A549 (cell line): ENCODE data around the gene GUCA2B.

Source experiments
- CEBPB ChIP-seq, 2 experiments: fragments of >200 bp in 1 of 2; sonication (Bioruptor Twin) in 1 of 2; formaldehyde crosslinking in 1 of 2; IDR thresholded peaks; 2 replicates each; pipeline ENCODE4 v1.6.1; 2012 to 2016
- CTCF ChIP-seq: fragments of >200 bp; sonication (Bioruptor Twin); formaldehyde crosslinking; IDR thresholded peaks from 3 replicates; pipeline ENCODE4 v1.5.1; 2016
- EP300 ChIP-seq, 2 experiments: fragments of >200 bp; sonication (Bioruptor Twin); formaldehyde crosslinking; IDR thresholded peaks; 2 replicates in 1 of 2; 3 replicates in 1 of 2; pipeline ENCODE4 v1.6.1; 2016 to 2017
- HOXB13 ChIP-seq: fragments of 250-450 bp; sonication (Bioruptor Pico); IDR thresholded peaks from 2 replicates; pipeline ENCODE4 v1.5.0; 2020; ENCODE audit warnings: low read depth, mild to moderate bottlenecking, moderate library complexity
- KDM1A ChIP-seq: fragments of 200-600 bp; sonication (generic); IDR thresholded peaks from 2 replicates; pipeline ENCODE4 v1.6.1; 2016; ENCODE audit warnings: low read depth, mild to moderate bottlenecking
- KDM5A ChIP-seq: fragments of 200-600 bp; sonication (generic); IDR thresholded peaks from 2 replicates; pipeline ENCODE4 v1.6.1; 2016; ENCODE audit warnings: antibody characterized with exemption, mild to moderate bottlenecking
- RAD21 ChIP-seq, 2 experiments: fragments of >200 bp in 1 of 2; sonication (Bioruptor Twin) in 1 of 2; formaldehyde crosslinking in 1 of 2; IDR thresholded peaks in 1 of 2; conservative IDR thresholded peaks in 1 of 2; 2 replicates in 1 of 2; 3 replicates in 1 of 2; pipeline ENCODE4 v1.6.1; 2012 to 2018; ENCODE audit warnings: inconsistent platforms in 1 of 2
- RARB ChIP-seq: fragments of 250-450 bp; sonication (Bioruptor Pico); IDR thresholded peaks from 2 replicates; pipeline ENCODE4 v1.8.0; 2021; ENCODE audit warnings: mild to moderate bottlenecking, moderate library complexity
- USF2 ChIP-seq: fragments of 450-650 bp; IDR thresholded peaks from 2 replicates; pipeline ENCODE4 v1.6.1; 2014; ENCODE audit warnings: antibody characterized with exemption

- TF ChIP-seq RAD21 (conservative IDR thresholded peaks at IDR 0.05 in 1 of 2, IDR thresholded peaks at IDR 0.05 in 1 of 2), result no peak
- no peak for TF ChIP-seq CTCF
- TF ChIP-seq RARB (CRISPR knock-in tag), result no peak
- no peak for TF ChIP-seq KDM1A
- TF ChIP-seq EP300 (IDR thresholded peaks at IDR 0.05), result no peak
- no peak for TF ChIP-seq KDM5A
- TF ChIP-seq HOXB13 (CRISPR knock-in tag), result no peak
- no peak for TF ChIP-seq CEBPB (IDR thresholded peaks at IDR 0.05)
- no peak for TF ChIP-seq USF2
Observed at GRCh38 chr1:42198251-42198650, 45.0 kb downstream of the GUCA2B start.
